Testis (tissue), 5 donors: ENCODE results near the gene FBP2. TPM values are rescaled to one million over a fixed set of nuclear protein-coding genes. Genes with fewer than 3 reads are reported as not detected.

Experiments used
- DNase-seq: peaks from one replicate; pipeline ENCODE4 v3.0.0-alpha.2; 2019
- H3K27ac ChIP-seq, 2 donors: fragments of 200-600 bp; sonication (generic); one replicate each; pipeline ENCODE4 v1.5.1; 2019
- H3K27me3 ChIP-seq: fragments of 200-600 bp; sonication (generic); one replicate; pipeline ENCODE4 v1.5.1; 2019
- H3K36me3 ChIP-seq: fragments of 200-600 bp; sonication (generic); one replicate; pipeline ENCODE4 v1.5.1; 2017; ENCODE audit warnings: low read depth; ENCODE audit errors: missing control alignments
- H3K4me1 ChIP-seq: fragments of 200-600 bp; sonication (generic); one replicate; pipeline ENCODE4 v1.5.1; 2019
- H3K4me3 ChIP-seq, 2 donors: fragments of 200-600 bp; sonication (generic); one replicate each; pipeline ENCODE4 v1.5.1; 2017 to 2019
- H3K9me3 ChIP-seq: fragments of 200-600 bp; sonication (generic); one replicate; pipeline ENCODE4 v1.5.1; 2017
- CTCF ChIP-seq, 3 experiments: fragments of 450-650 bp in 2 of 3; fragments of 200-600 bp in 1 of 3; sonication (generic) in 1 of 3; IDR thresholded peaks; one replicate each; pipeline ENCODE4 v1.5.1; 2016 to 2019; ENCODE audit warnings: antibody characterized with exemption in 3 of 3, mild to moderate bottlenecking in 2 of 3, moderate library complexity in 1 of 3
- POLR2A ChIP-seq: fragments of 450-650 bp; IDR thresholded peaks from one replicate; pipeline ENCODE4 v1.6.1; 2017; ENCODE audit warnings: antibody characterized with exemption, mild to moderate bottlenecking, moderate library complexity
- WGBS, 2 donors: methylation state at CpG; one replicate each; pipeline ENCODE4 v1.1.5; 2018; 5-methylcytosine and 5-hydroxymethylcytosine counted together
- intact Hi-C: fragments of 100-400 bp; cut with DNase I; formaldehyde crosslinking; loops from one replicate; pipeline ENCODE4 v1.15.1; 2023; ENCODE audit warnings: low total_unique reads
- long read RNA-seq, 2 donors: transcript quantifications; one replicate each; lab custom pipeline, GENCODE V29; 2026
- polyA plus RNA-seq: library from polyadenylated mRNA; stranded (reverse); fragments of 350-450 nt; fragmentation: Illumina TruSeq; extraction: RNeasy Lipid Tissue Mini Kit (QIAGEN cat#74804); gene quantifications from one replicate; pipeline ENCODE4 v1.2.3, GENCODE V29; 2014; ENCODE audit warnings: low read depth, low replicate concordance; ENCODE audit not compliant: insufficient read depth
- total RNA-seq, 2 donors: library from RNA; depleted of rRNA; stranded (reverse); fragments of >200 nt; gene quantifications; one replicate each; pipeline ENCODE4 v1.2.3, GENCODE V29; 2016

The FBP2 gene
- total RNA-seq (1 to 10 TPM in 1 of 2 donors, under 1 TPM in 1; 0.74 to 2.5 TPM), polyA plus RNA-seq (1.6 TPM)
- long read RNA-seq, donor 1, result 0 reads
- long read RNA-seq, donor 2, result 0 reads

GRCh38 chr9:94593459-94594345 is at the start of gene FBP2:
FBP2 (minus strand) TSS chr9:94593824; CDS start chr9:94593726, 98 bp downstream.
- no peaks in the 10 kb centered on the region for H3K4me1 ChIP-seq
- H3K27me3 ChIP-seq, result no peaks in the 10 kb centered on the region
- TF ChIP-seq CTCF (IDR thresholded peaks at IDR 0.05) (no peak), POLR2A (no peak)
- H3K36me3 ChIP-seq, result no peaks in the 10 kb centered on the region
- no peaks in the 10 kb centered on the region for H3K9me3 ChIP-seq
- H3K27ac ChIP-seq, result no peak within 1 kb of the TSS
- intact Hi-C loops, result no loop called here
- DNase-seq, result peak; percentile 42
- 74 to 75% methylated on average over 20 of the region's 21 CpGs for WGBS, 2 donors
- no peak within 1 kb of the TSS for H3K4me3 ChIP-seq

GRCh38 chr9:94643176-94643575 is 49.6 kb upstream of the FBP2 start:
- Histone ChIP-seq H3K27ac (no peak overlapping the region), H3K9me3 (no peaks in the 10 kb centered on the region), H3K36me3 (no peaks in the 10 kb centered on the region), H3K27me3 (no peaks in the 10 kb centered on the region), H3K4me3 (no peak overlapping the region), H3K4me1 (peaks cover 10% of the 10 kb centered on the region)
- no peak for TF ChIP-seq CTCF (IDR thresholded peaks at IDR 0.05)
- TF ChIP-seq POLR2A, result no peak
- WGBS, 2 donors, result 86 to 89% methylated on average over 8 of the region's 8 CpGs
- intact Hi-C loops, result no loop called here
- no peak for DNase-seq

- Histone ChIP-seq H3K4me1 (peaks cover 10% of the 10 kb centered on the region), H3K27ac (no peak overlapping the region), H3K9me3 (no peaks in the 10 kb centered on the region), H3K4me3 (no peak overlapping the region), H3K36me3 (no peaks in the 10 kb centered on the region), H3K27me3 (no peaks in the 10 kb centered on the region)
- WGBS, 2 donors, result 96 to 100% methylated on average over 2 to 5 of the region's 5 CpGs
- no peak for DNase-seq
- no peak for TF ChIP-seq POLR2A
- no peak for TF ChIP-seq CTCF (IDR thresholded peaks at IDR 0.05)
- intact Hi-C loops, result no loop called here
Observed at GRCh38 chr9:94642501-94642900, 48.9 kb upstream of the FBP2 start.

GRCh38 chr9:94639999-94640376 is 46.4 kb upstream of the FBP2 start:
- Histone ChIP-seq H3K36me3 (no peaks in the 10 kb centered on the region), H3K27me3 (no peaks in the 10 kb centered on the region), H3K27ac (no peak overlapping the region), H3K4me1 (peaks cover 10% of the 10 kb centered on the region), H3K4me3 (peak overlapping the region; percentile 58 to 63), H3K9me3 (no peaks in the 10 kb centered on the region)
- WGBS, 2 donors, result 53 to 60% methylated on average over 15 of the region's 15 CpGs
- no peak for DNase-seq
- no peak for TF ChIP-seq CTCF (IDR thresholded peaks at IDR 0.05)
- no peak for TF ChIP-seq POLR2A
- intact Hi-C loops, result no loop called here
